ENCODE results near the gene NOTCH2.

NOTCH2 gene

DNA sequence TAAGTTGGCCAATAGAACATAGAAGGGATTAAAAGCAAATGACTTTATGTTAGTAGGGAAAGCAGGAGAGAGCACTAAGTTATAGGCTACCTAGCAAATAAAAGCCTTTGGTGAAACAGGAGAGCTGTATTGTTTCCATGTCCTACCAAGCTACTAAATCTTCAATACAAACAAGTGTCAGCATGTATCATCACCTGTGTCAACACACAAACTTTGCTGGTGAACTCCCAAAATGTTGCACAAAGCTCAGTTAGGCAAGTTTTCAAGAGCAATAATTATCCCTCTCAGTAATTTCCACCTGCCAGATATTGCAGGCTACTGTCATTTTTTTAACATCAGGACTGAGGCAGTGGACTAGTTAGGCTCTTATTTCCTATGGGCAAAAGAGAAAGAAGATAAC lies 95.4 kb downstream of the NOTCH2 start:
- no peak for DNase-seq (ENCODE audit: low read depth)

DNA sequence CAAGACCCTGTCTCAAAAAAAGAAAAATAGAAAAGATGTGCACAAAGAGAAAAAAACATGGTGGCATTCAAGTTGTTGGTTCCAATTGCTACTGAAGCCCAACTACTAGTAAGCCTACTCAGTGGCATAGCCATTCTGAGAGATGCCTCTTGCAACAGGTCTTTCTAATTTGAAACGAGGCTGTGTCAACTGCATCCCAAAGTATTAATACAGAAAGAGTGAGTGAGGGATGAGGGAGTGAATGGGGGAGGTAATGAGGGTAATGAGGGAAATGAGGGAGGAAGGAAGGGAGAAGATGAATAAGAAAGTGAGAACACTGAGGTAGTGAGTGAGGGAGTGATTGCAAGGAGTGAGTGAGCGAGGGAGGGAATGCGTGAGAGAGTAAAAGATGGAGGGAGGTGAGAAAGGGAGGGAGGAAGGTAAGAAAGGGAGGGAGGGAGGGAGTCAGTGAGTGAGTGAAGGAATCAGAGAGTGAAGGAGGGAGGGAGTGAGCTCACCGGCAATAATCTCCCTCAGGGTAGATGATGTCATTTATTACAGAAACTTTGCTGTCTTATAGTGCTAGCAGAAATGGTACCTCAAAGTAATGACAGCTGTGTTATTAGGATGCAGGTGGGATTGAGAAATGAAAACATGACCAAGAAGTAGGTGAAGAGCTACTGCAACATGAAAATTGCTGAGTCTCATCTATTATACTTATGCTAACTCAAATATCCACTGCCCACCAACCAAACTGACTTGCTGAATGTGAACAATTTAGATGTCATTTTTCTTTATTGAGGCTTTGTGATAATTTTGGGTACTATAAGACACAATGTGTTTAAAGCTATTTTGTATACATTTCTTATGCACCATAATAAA lies 97.5 kb downstream of the NOTCH2 start:
- DNase-seq (ENCODE audit: low read depth): no peak

DNA sequence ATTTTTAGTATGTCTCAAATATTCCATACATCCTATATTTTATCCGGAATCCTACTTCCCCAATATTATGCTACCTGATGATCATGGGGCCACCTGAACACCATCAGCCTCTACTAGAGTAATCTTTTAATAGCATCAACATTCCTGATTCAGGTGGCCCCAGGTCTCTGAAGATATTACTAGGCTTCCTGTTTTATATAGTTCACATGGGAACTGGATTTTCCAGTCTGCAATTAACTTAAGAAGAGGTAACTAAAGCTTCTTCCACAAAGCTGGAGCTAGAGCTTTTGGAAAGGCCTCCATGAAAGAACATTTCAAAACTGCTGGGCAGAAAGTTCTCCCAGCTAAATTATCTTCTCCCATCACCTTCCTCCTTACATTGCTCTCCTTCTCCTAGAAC lies 100.9 kb downstream of the NOTCH2 start:
- no peak for DNase-seq (ENCODE audit: low read depth)

- peak; percentile 42 for DNase-seq (ENCODE audit: low read depth)
Measured at GRCh38 chr1:119968068-119968492, 101.4 kb downstream of the NOTCH2 start.

DNA sequence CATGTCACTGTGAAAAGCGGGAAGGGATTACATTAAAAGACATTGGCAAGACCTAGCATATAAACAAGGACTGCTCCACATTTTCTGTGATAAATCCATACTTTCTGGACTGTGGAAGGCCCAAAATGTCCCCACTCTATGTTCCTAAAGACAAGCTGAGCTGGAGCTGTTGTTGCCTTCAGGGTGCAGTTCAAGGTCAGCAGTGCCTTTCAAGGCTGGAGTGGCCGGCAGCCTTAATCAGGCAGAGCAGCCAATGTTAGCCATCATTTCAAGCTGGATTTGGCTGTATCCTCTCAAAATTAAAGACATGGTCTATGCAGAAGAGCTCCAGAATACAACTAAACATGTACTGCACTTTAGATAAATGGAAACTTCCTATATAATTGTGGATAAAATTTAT lies 102.8 kb downstream of the NOTCH2 start:
- no peak for DNase-seq (ENCODE audit: low read depth)

DNA sequence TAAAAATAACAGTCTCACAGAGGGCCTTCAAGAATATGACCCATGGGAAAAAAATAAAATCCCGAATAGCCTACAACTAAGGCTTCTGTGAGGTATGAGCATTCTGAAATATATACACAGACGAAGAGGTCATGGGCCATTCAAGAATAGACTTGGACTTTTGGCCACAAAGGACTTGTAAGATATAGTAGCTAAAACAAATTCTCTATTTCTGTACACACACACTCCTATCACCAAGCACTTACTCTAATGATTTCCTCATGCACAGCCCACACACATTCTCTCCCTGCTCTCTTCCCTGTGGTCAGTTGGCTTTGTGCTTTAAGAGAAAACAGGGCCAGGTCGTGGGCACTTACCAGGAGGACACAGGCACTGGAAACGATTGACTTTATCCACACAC lies 103.4 kb downstream of the NOTCH2 start:
- DNase-seq (ENCODE audit: low read depth): no peak

- DNase-seq (ENCODE audit: low read depth): no peak
Measured at GRCh38 chr1:119964673-119965363, 104.6 kb downstream of the NOTCH2 start.

DNA sequence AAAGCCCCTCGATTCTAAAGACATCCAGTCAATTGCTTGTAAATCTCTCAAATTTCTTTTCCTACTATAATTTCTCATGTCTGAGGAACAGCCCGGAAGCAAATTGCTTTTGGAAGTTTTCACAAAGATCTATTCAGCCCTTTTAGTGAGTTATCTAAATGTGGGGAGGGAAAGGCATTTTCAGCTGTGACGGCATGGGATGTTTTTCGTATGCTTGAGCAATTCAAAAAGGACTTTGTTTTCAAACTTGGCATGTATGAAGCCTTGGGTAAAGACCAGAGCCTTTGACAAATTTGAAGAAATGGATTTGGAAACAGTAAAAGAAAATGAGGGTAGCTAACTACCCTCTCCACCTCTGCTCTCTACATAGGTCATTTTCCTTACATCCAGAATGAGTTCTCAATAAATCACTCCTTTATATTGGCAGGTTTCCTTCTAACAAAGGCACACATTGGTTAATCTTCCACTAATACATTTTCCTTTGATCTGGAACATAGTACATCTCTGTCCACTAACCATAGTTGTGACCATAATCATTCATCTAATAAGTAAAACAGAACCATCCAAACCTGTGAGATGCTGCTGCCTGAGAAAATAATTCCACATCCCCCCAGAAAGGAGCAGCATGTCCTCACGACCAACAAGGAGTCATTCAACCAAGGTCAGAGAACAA lies 107.0 kb downstream of the NOTCH2 start:
- DNase-seq (ENCODE audit: low read depth): no peak

DNA sequence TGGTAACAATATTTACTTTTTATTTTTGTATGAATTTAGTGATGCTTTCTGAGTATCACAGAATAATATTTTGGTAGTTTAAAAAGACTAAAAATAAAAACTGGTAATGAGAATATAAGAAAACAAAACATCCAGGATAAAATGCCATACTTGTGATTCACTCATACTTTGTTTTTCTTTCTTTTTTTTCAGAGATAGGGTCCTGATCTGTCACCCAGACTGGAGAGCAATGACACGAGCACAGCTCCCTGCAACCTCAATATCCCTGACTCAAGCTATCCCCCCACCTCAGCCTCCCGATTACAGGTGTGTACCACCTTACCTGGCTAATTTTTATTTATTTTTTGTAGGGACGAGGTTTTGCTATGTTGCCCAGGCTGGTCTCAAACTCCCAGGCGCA lies 109.0 kb downstream of the NOTCH2 start:
- no peak for DNase-seq (ENCODE audit: low read depth)

DNA sequence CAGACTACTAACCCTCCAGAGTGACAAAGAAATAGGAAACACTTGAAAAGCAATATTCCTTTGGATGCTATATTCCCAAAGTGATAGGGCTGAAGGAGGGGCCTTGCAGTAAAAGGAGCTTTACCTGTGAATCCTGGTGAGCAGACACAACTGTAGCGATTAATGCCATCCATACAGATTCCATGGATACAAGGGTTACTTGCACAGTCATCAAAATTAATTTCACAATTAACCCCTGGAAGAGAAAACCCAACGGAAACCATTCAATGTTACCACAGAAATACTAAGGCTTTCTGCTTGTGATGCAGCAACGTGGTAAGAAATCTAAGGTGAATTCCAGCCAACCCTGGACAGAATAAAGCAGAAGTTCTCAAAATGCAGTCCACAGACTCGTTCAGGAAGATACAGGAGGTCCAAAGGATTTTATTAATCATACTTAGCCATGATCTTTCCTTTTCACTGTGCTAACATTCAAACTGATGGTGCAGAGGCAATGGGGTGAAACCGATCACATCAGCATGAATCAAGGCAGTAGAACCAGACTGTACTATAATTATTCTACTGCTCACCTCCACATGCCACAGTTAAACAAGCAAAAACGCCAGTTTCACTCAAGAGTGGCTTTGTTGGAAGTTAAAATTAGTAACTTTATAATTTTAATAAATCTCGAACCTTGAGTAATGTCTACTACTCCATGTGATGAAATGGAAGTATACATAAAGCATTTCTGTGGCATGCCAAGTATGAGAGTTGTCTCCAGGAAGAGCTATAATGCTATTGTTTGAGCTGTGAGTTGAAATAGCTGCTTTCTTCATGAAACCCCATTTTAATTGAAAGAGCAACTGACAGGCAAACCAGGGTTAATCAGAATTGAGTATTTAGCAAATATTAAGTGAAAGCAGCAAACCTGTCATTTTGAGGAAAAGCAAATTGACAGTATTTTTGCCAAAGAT lies 109.9 kb downstream of the NOTCH2 start:
- DNase-seq (ENCODE audit: low read depth): no peak

DNA sequence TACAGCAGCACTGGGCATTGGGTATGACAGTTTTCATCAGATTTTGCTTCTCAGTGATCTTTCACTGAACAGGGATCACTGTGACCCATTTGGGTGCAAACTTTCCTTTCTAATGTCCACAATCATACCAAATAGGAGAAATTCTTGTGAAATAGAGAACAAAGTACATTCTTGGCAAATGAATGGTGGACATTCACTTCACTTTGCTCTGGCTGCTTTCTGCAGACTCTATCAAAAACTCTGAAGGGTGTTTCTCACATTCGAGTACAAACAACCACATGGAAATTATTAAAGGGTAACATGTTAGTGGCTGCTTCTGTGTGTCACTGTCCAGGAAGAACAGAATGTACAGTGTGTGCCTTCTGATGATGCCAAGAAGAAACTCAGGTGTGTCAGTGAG lies 111.2 kb downstream of the NOTCH2 start:
- no peak for DNase-seq (ENCODE audit: low read depth)

GRCh38 chr1:119956306-119956705 lies 113.2 kb downstream of the NOTCH2 start:
- DNase-seq (ENCODE audit: low read depth): no peak

GRCh38 chr1:119954476-119955422 lies 114.7 kb downstream of the NOTCH2 start:
- DNase-seq (ENCODE audit: low read depth): no peak

GRCh38 chr1:119953266-119953998 lies 116.0 kb downstream of the NOTCH2 start:
- DNase-seq (ENCODE audit: low read depth): no peak

GRCh38 chr1:119952496-119952895 lies 117.0 kb downstream of the NOTCH2 start:
- DNase-seq (ENCODE audit: low read depth): no peak

GRCh38 chr1:119948342-119949214 lies 120.9 kb downstream of the NOTCH2 start:
- peak; percentile 45 for DNase-seq (ENCODE audit: low read depth)

- DNase-seq (ENCODE audit: low read depth): no peak
Measured at GRCh38 chr1:119947468-119947867, 122.0 kb downstream of the NOTCH2 start.

- DNase-seq (ENCODE audit: low read depth): no peak
Measured at GRCh38 chr1:119946724-119947123, 122.7 kb downstream of the NOTCH2 start.

GRCh38 chr1:119943216-119943615 lies 126.2 kb downstream of the NOTCH2 start:
- DNase-seq (ENCODE audit: low read depth): no peak

Data from CMK (cell line).